DMS153 treated with DMSO at 0.1 percent for 48 hours (cell line): ENCODE data around the gene PPP3CA.
"Not testable (repeated sequence)": the region's sequence is repeated elsewhere in the genome, so short reads cannot be mapped to it uniquely, and the experiment has no call there.

Experiments
- DNase-seq: peaks from one replicate; lab custom pipeline; 2025; ENCODE audit not compliant: unreplicated experiment; lab: John Stamatoyannopoulos, UW

Gene PPP3CA

DNA sequence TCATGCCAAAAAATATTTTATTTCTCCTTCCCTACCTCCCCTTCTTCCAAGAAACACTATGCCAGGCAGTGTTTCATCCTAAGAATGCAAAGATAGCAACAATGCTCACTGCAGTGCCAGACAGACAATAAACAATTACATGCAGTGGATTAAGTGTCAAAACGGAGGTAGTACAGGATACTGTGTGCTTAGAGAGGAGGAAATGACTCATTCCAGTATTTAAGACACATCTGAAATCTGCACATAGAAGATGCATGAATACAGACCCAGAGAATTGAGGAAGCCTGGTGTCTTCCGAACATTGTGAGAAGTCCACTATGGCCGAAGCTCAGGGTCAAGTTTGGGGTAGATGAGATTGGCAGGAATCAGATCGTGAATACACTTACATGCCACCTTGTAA lies 326.4 kb downstream of the PPP3CA start:
- DNase-seq: no peak

- DNase-seq: no peak
These were observed 327.4 kb downstream of the PPP3CA start for GRCh38 chr4:101019941-101020401.

GRCh38 chr4:101019313-101019712 lies 328.0 kb downstream of the PPP3CA start:
- DNase-seq: no peak

DNA sequence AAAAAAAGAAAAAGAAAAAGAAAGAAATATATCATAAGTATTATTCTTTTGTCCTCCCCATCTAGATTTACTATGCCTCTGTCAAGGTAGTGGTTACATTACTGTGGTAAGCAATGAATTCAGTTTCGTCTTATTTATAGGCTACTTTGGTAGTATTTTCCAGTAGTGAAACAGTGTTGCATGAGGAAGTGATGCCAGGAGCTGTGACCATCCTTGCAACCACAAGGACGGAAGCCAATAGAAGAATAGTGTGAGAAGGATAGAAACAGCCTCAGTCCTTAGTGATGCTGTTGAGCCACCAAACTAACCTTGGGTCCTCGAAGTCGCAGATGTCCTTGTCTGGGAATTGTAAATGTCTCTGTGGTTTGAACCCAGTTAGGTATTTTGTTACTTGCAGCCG lies 328.5 kb downstream of the PPP3CA start:
- DNase-seq: no peak

DNA sequence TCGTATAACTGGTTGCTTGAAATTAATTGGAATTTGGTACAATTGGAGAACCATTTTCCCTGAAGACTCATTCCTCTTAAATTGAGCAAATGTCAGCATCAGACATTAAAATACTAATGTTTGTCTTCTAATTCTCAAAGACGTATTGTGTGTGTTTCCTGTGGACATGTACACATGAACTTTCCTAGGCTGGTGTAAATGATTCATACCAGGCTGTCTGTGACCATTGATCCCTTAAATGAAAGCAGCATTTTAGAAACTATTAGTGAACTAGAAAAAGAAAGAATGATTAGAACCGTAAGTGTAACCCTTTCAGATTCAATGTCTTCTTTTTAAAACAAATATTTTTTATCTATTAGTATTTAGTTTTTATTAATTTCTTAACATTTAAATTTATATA lies 332.9 kb downstream of the PPP3CA start:
- no peak for DNase-seq

DNA sequence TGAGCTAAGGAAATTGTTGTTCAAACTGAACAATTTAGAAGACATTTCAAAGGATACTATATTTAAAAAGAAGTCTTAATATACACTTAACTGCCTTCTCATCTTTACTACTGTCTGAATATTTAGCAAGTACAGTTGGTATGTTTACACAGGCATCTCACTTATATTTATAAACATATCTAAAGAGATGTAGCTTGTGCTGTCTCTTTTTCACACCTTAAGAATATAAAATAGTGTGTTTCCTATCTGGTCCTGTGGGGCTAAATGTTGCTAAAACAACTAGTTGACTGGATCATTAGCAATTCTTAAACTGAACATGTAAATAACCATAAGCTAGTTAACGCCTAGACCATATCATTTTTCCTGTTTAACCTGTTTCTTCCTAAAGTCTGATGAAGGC lies 336.3 kb downstream of the PPP3CA start:
- DNase-seq: no peak

- DNase-seq: no peak
These were observed 337.9 kb downstream of the PPP3CA start for GRCh38 chr4:101009471-101009870.

DNA sequence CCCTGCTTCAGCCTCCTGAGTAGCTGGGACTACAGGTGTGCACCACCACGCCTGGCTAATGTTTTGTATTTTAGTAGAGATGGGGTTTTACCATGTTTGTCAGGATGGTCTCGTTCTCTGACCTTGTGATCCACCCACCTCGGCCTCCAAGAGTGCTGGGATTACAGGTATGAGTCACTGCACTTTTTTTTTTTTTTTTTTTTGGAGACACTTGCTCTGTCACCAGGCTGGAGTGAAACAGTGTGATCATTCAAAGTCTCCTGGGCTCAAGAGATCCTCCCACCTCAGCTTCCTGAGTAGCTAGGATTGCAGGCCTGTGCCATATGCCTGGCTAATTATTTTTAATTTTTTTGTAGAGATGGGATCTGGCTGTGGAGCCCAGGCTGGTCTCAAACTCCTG lies 338.8 kb downstream of the PPP3CA start:
- DNase-seq: no peak

- no peak for DNase-seq
These were observed 341.7 kb downstream of the PPP3CA start for GRCh38 chr4:101005659-101006058.

DNA sequence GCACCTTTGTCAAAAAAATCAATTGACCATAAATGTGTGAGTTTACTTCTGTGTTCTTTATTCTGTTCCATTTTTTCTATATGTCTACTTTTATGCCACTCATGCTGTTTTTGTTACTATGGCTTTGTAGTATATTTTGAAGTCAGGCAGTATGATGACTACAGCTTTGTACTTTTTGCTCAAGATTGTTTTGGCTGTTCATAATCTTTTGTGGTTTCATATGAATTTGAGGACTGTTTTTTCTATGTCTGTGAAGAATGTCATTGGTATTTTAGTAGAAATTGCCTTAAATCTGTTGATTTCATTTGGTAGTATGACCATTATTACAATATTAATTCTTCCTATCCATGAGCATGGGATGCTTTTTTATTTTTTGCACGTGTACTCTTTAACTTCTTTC lies 346.8 kb downstream of the PPP3CA start:
- no peak for DNase-seq

DNA sequence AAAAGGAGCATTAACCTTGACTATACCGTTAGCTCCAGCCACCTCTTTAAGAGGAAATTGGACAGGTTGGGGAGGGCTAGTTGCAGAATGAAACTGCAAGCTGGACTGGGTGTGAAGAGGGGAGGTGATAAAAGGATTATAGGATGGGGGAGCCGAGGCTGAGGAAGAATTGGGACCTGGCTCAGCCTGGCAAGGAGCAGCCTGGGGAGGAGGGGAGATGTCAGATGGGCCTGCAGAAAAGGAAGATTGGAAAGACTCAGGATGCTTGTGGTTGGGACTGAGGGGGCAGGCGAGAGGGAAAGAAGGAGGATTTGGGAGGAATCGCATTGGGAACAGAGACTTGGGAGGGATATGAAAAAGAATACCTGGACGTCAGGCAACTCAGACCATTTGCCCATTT lies 351.7 kb downstream of the PPP3CA start:
- DNase-seq: no peak

DNA sequence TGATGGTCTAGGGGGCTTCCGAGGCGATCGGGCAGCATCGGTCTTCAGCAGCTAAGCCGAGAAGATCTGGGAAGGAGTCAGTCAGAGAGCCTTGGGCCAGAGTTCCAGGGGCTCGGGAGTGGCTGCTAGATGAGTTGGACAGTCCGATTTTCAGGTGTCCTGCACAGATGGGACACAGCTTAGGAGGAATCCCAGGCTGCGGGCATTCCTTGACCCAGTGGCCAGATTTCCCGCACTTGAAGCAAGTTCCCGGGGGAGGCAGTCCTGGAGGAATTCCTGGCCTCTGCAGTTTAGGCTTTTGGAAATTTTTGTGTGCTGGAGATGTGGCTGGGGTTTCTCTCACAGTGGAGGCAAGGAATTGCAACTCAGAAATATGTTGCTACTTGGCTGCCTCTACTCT lies 352.3 kb downstream of the PPP3CA start:
- not testable (repeated sequence) for DNase-seq

GRCh38 chr4:100991332-100992069 lies 355.8 kb downstream of the PPP3CA start:
- not testable (repeated sequence) for DNase-seq

DNA sequence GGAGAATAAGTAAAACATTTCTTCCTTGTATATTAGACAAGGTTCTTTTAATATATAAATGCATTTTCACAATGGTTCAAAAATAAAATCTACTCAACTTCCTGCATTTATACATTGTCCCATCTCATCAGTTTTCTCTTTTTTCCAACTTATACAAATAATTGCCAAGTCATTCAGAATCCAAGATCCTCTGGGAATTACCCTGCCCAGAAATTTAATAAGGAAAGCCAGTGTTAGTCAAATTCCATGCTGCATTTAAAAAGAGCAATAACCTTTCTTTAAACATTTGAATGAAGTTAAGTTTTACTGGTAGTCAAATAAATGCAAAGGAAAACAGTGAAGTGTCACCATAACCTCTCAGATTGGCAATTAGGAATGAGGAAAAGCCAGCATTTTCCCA lies 357.9 kb downstream of the PPP3CA start:
- no peak for DNase-seq

GRCh38 chr4:100988876-100989275 lies 358.4 kb downstream of the PPP3CA start:
- no peak for DNase-seq

DNA sequence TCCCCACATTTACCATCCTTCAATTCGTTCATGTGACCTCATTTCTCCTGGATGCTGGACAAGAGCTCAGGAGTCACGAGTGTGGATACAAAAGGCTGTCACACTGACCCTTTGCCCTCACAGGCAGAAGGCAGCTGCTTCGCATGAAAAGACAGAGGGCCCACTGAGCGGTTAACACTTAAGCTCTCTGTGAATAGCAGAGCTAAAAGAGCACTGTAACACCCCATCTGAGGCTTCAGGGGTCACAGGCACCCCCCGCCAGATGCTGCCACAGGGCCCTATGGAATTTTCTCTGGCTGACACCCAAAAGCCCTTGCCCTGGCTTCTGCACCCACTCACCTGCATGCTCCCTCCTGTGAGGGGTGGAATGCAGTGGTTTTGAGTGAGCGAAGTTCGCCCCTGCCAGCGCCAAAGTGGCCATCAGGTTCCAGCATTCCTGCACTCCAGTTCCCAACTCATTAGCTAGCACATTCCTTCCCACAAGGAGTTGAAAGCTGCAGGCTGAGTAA lies 360.9 kb downstream of the PPP3CA start:
- no peak for DNase-seq

- no peak for DNase-seq
These were observed 361.8 kb downstream of the PPP3CA start for GRCh38 chr4:100985576-100985975.

- DNase-seq: no peak
These were observed 362.4 kb downstream of the PPP3CA start for GRCh38 chr4:100984901-100985300.

DNA sequence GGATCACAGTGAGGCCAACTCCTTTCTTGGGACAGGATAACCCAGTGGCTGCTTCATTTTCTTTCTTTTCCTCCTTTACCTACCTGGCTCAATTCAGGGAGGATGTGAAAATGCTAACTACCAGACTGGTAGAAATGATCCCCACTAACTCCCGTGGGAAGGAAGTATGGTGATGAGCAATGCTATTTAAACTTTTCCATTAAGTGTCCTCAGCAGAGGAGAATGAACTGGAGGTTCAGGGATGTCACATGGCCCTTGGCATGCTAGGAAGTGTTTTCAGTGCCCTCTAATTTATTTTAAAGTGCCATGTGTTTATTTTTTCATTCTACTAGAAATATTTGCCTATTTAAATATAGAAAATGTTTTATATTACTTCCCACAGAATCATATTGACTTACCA lies 363.9 kb downstream of the PPP3CA start:
- no peak for DNase-seq

DNA sequence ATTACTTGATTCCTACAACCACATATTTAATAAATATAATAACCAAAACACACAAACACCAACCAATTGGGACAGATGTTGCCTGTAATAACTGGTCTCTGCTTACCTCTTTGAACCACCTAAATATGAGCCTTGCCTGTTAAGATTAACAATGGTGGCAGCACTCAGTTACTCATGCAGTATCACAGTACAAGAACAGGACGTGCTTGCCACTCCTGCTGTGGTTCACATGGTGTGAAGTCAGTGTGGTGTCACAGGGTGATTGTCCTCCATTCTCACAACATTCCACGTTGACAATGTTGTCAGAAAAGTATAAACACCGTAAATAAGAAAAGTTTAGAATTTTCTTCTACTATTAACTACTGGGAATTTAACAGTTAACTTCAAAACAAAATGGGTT lies 365.0 kb downstream of the PPP3CA start:
- DNase-seq: no peak

- DNase-seq: no peak
These were observed 365.7 kb downstream of the PPP3CA start for GRCh38 chr4:100981447-100982204.

- DNase-seq: no peak
These were observed 367.6 kb downstream of the PPP3CA start for GRCh38 chr4:100979736-100980135.
